HK-2 (cell line): ENCODE results near the gene GJA9.

Experiments used
- DNase-seq: peaks from one replicate; pipeline ENCODE4 v3.0.0-alpha.2; 2018; ENCODE audit not compliant: unreplicated experiment

GJA9 gene

GRCh38 chr1:38831731-38832369 is 49.5 kb downstream of the GJA9 start:
- no peak for DNase-seq

- DNase-seq: no peak
Observed at GRCh38 chr1:38829368-38829767, 52.0 kb downstream of the GJA9 start.

- no peak for DNase-seq
Observed at GRCh38 chr1:38827318-38827717, 54.1 kb downstream of the GJA9 start.

GRCh38 chr1:38826886-38827285 is 54.5 kb downstream of the GJA9 start:
- DNase-seq: no peak

- no peak for DNase-seq
Observed at GRCh38 chr1:38826262-38826661, 55.1 kb downstream of the GJA9 start.
